Brain microvascular endothelial cell (primary cell): ENCODE results near the gene TNF.

Source experiments
- DNase-seq: peaks from one replicate; pipeline ENCODE4 v3.0.0-alpha.2; 2020
- H3K27ac ChIP-seq: fragments of 250-450 bp; sonication (Bioruptor Pico); 2 replicates; pipeline ENCODE4 v1.5.1; 2020; ENCODE audit warnings: mild to moderate bottlenecking, moderate library complexity
- H3K27me3 ChIP-seq: fragments of 250-450 bp; sonication (Bioruptor Pico); replicated peaks from 2 replicates; pipeline ENCODE4 v1.5.1; 2020; ENCODE audit warnings: mild to moderate bottlenecking
- H3K36me3 ChIP-seq: fragments of 250-450 bp; sonication (Bioruptor Pico); replicated peaks from 2 replicates; pipeline ENCODE4 v1.5.1; 2020; ENCODE audit warnings: mild to moderate bottlenecking
- H3K4me3 ChIP-seq: 2 replicates; pipeline ENCODE4 v1.5.1; 2011; ENCODE audit warnings: low read depth, mild to moderate bottlenecking, control low read depth, low read length, moderate library complexity
- in situ Hi-C: cut with HindIII; loops from 2 replicates; pipeline ENCODE4 v1.10.0; 2017; ENCODE audit warnings: low sequenced_read_pairs, low pct_ligation_motif_present
- TF ChIP-seq, protein P1 (sequence below): IDR thresholded peaks from 2 replicates; pipeline ENCODE4 v1.5.1; 2011; ENCODE audit warnings: low read depth, mild to moderate bottlenecking, moderate library complexity, low read length, control low read depth, inconsistent platforms; ENCODE audit errors: missing control alignments

TNF gene

DNA sequence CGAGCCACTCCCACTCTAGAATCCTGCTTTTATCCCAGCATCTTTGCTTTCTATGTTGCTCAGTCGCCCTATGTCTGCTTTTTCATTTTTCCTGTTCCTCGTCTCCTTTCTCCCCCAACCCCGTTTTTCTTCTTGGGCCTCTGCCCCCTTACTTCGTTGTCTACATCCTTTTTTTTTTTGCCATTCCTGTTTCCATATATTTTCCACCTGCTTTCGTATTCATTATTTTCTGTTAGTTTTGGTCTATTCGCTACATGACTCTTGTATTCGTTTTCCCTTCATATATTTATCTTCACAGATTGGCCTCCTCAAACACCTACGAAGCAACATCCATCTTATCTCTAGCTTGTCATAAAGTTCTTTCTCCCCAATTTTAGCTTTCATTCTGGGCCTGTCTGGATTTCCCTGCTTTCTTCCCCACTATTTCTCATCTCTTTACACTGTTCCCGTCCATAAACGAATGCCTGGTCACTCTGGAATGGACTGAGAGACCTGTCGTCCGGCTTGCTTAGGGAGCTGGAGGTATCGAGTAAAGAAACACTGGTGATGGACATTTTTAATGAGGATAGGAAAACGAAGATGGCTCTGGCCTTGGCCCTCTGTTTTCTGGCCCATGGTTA, 46.1 kb downstream of the TNF start:
- Histone ChIP-seq H3K27me3 (no peaks in the 10 kb centered on the region), H3K27ac (peak overlapping the region; percentile 93), H3K4me3 (peak overlapping the region; percentile 94), H3K36me3 (peaks cover 39% of the 10 kb centered on the region)
- DNase-seq, result no peak
- in situ Hi-C loops, result no loop called here
- TF ChIP-seq, protein P1, sequence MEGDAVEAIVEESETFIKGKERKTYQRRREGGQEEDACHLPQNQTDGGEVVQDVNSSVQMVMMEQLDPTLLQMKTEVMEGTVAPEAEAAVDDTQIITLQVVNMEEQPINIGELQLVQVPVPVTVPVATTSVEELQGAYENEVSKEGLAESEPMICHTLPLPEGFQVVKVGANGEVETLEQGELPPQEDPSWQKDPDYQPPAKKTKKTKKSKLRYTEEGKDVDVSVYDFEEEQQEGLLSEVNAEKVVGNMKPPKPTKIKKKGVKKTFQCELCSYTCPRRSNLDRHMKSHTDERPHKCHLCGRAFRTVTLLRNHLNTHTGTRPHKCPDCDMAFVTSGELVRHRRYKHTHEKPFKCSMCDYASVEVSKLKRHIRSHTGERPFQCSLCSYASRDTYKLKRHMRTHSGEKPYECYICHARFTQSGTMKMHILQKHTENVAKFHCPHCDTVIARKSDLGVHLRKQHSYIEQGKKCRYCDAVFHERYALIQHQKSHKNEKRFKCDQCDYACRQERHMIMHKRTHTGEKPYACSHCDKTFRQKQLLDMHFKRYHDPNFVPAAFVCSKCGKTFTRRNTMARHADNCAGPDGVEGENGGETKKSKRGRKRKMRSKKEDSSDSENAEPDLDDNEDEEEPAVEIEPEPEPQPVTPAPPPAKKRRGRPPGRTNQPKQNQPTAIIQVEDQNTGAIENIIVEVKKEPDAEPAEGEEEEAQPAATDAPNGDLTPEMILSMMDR, result no peak

DNA sequence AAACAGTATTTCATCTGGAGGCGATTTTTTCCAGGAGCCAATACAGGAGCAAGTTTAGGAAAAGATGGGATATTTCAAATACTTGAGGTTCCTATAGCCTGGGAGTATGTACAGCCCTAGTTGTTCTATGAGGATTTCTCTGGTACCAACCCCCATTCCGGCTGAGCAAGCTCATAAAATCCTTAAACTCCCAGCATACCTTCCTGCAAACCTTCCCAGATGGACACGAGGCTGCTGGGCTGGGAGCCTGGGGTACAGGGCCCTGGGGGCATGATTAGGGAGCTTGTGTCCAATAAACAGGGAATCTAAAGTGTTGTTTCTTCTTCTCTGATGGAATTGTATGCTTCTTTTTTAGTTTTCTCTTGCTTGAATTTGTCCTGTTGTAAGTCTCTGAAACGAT, 46.6 kb downstream of the TNF start:
- in situ Hi-C loops, result no loop called here
- Histone ChIP-seq H3K27ac (peak overlapping the region; percentile 93), H3K4me3 (peak overlapping the region; percentile 94), H3K27me3 (no peaks in the 10 kb centered on the region), H3K36me3 (peaks cover 44% of the 10 kb centered on the region)
- no peak for DNase-seq
- TF ChIP-seq, protein P1, result no peak

DNA sequence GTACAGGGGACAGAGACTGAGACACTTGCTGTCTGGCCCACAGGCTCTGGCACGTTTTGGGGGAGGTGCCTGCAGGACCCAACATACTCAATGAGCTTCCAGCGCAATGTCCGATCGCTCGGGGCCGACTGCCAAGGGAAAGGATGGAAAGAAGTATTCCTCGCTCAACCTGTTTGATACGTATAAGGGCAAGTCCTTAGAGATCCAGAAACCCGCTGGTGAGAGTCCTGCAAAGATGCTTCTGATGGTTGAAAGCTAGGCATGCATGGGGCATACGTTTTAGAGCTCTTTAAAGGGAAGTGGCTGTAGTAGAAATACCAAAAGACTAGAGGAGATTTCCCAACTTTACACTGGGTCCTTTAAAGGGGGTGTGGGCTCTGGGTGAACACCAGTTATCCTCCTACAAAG, 47.3 kb downstream of the TNF start:
- peaks cover 51% of the 10 kb centered on the region for H3K36me3 ChIP-seq
- no peak for DNase-seq
- TF ChIP-seq, protein P1, result no peak
- no peaks in the 10 kb centered on the region for H3K27me3 ChIP-seq
- peak overlapping the region; percentile 94 for H3K4me3 ChIP-seq
- in situ Hi-C loops, result no loop called here
- no peak overlapping the region for H3K27ac ChIP-seq

DNA sequence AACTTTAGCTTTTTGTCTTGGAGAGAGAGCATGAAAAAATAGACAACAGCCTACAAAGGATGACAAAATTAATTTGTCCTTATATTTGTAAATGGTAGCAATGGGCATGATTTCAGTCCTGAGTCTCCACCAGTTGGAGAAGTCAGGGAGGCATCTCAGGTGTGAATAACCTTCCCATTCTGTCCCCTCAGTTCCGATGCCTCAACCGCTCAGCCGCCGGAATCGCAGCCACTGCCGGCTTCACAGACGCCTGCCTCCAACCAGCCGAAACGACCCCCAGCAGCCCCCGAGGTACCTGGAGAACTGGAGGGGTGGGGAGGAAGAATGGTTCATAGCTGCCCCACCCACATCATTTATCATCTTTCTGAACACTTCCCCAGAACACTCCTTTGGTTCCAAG, 48.7 kb downstream of the TNF start:
- TF ChIP-seq, protein P1, result no peak

DNA sequence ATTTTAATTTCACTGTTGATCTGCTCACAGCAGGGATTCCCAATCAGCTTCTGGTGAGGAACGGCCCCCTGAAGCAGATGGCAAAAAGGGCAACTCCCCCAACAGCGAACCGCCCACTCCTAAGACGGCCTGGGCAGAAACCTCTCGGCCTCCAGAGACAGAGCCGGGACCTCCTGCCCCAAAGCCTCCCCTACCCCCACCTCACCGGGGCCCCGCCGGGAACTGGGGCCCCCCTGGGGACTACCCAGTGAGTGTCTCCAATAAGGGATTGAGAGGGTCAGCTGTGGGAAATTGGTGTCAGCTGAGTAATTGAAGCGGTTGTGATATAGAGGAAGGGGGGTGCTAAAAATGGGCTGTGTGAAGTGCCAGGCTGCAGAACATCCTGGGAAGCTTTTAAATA, 51.6 kb downstream of the TNF start:
- H3K36me3 ChIP-seq, result peaks cover 93% of the 10 kb centered on the region
- H3K4me3 ChIP-seq, result no peak overlapping the region
- no peaks in the 10 kb centered on the region for H3K27me3 ChIP-seq
- TF ChIP-seq, protein P1, result no peak
- no peak overlapping the region for H3K27ac ChIP-seq
- DNase-seq, result no peak
- in situ Hi-C loops, result no loop called here

More for the DNA sequence above, 48.7 kb downstream of the TNF start:
- Histone ChIP-seq H3K27me3 (no peaks in the 10 kb centered on the region), H3K36me3 (peaks cover 65% of the 10 kb centered on the region), H3K4me3 (no peak overlapping the region), H3K27ac (no peak overlapping the region)
- in situ Hi-C loops, result no loop called here
- DNase-seq, result no peak

DNA sequence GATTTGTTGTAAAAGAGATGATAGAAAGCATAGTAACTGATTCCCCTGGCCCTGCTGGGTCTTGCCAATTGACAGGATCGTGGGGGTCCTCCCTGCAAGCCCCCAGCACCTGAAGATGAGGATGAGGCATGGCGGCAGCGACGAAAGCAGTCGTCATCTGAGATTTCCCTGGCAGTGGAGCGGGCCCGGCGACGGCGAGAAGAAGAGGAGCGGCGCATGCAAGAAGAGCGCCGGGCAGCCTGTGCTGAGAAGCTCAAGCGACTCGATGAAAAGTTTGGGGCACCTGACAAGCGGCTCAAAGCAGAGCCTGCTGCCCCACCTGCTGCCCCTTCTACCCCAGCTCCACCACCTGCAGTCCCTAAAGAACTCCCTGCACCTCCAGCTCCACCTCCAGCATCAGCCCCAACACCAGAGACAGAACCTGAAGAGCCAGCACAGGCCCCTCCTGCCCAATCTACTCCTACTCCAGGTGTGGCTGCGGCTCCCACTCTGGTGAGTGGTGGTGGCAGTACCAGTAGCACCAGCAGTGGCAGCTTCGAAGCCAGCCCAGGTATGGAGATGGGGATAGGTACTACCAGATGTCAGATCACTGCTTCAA, 52.4 kb downstream of the TNF start:
- H3K4me3 ChIP-seq, result no peak overlapping the region
- no peak for DNase-seq
- in situ Hi-C loops, result no loop called here
- H3K27me3 ChIP-seq, result no peaks in the 10 kb centered on the region
- peaks cover 96% of the 10 kb centered on the region for H3K36me3 ChIP-seq
- TF ChIP-seq, protein P1, result no peak
- H3K27ac ChIP-seq, result no peak overlapping the region
